Smooth muscle cell (in vitro differentiated cells): ENCODE measurements around the gene PSAT1. TPM values are rescaled to one million over a fixed set of nuclear protein-coding genes. Genes with fewer than 3 reads are reported as not detected.

Experiments used
- DNase-seq: peaks from one replicate; lab custom pipeline; 2025; ENCODE audit not compliant: unreplicated experiment; lab: John Stamatoyannopoulos, UW
- H2AFZ ChIP-seq: fragments of 200-600 bp; sonication (generic); 2 replicates; pipeline ENCODE4 v1.6.0; 2016; ENCODE audit warnings: antibody characterized with exemption, low read depth, mild to moderate bottlenecking
- H3F3A ChIP-seq: fragments of 200-600 bp; sonication (generic); 2 replicates; pipeline ENCODE4 v1.6.0; 2017; ENCODE audit warnings: antibody characterized with exemption, low read depth
- H3K27ac ChIP-seq: fragments of 200-600 bp; sonication (generic); 2 replicates; pipeline ENCODE4 v1.5.1; 2016; ENCODE audit warnings: low read depth, mild to moderate bottlenecking
- H3K27me3 ChIP-seq: fragments of 200-600 bp; sonication (generic); 2 replicates; pipeline ENCODE4 v1.6.1; 2016; ENCODE audit warnings: low read depth, mild to moderate bottlenecking
- H3K36me3 ChIP-seq: fragments of 200-600 bp; sonication (generic); 2 replicates; pipeline ENCODE4 v1.5.1; 2016; ENCODE audit warnings: low read depth
- H3K4me1 ChIP-seq: fragments of 200-600 bp; sonication (generic); 2 replicates; pipeline ENCODE4 v1.5.1; 2016; ENCODE audit warnings: low read depth
- H3K4me2 ChIP-seq: fragments of 200-600 bp; sonication (generic); 2 replicates; pipeline ENCODE4 v1.6.0; 2016; ENCODE audit warnings: mild to moderate bottlenecking
- H3K4me3 ChIP-seq: fragments of 200-600 bp; sonication (generic); 2 replicates; pipeline ENCODE4 v1.5.1; 2016; ENCODE audit warnings: mild to moderate bottlenecking
- H3K79me2 ChIP-seq: fragments of 200-600 bp; sonication (generic); 2 replicates; pipeline ENCODE4 v1.6.0; 2016; ENCODE audit warnings: low read depth, mild to moderate bottlenecking
- H3K9ac ChIP-seq: fragments of 200-600 bp; sonication (generic); 2 replicates; pipeline ENCODE4 v1.6.0; 2016; ENCODE audit warnings: low read depth
- H3K9me3 ChIP-seq: fragments of 200-600 bp; sonication (generic); replicated peaks from 2 replicates; pipeline ENCODE4 v1.5.1; 2016; ENCODE audit warnings: low read depth
- H4K20me1 ChIP-seq: fragments of 200-600 bp; sonication (generic); 2 replicates; pipeline ENCODE4 v1.6.0; 2016; ENCODE audit warnings: low read depth
- CTCF ChIP-seq: fragments of 200-600 bp; sonication (generic); IDR thresholded peaks from 2 replicates; pipeline ENCODE4 v1.5.1; 2017; ENCODE audit warnings: borderline replicate concordance, mild to moderate bottlenecking, antibody characterized with exemption; ENCODE audit not compliant: insufficient read depth, poor library complexity, severe bottlenecking
- WGBS: methylation state at CpG from one replicate; pipeline ENCODE4 v1.1.7; 2016; ENCODE audit warnings: low lambda C conversion rate; 5-methylcytosine and 5-hydroxymethylcytosine counted together
- polyA plus RNA-seq: library from polyadenylated mRNA; unstranded; fragments of >200 nt; fragmentation: Nextera tagmentation; extraction: Ambion mirVana; gene quantifications from 2 replicates; pipeline ENCODE4 v1.2.1, GENCODE V29; 2016
- total RNA-seq: library from RNA; depleted of rRNA; stranded (reverse); fragments of >200 nt; gene quantifications from 2 replicates; pipeline ENCODE4 v1.2.3, GENCODE V29; 2014

PSAT1 gene
- total and polyA plus RNA-seq, 2 experiments from 2014 or later: 70.6 to 85.1 TPM

- Histone ChIP-seq H3K36me3 (no peaks in the 10 kb centered on the region), H3K4me3 (peak overlapping the region; percentile 75), H3K27me3 (no peaks in the 10 kb centered on the region), H3K27ac (no peak overlapping the region), H4K20me1 (no peaks in the 10 kb centered on the region), H3F3A (peaks cover 7% of the 10 kb centered on the region), H2AFZ (peak overlapping the region; percentile 76), H3K79me2 (peaks cover 58% of the 10 kb centered on the region), H3K4me2 (peak overlapping the region; percentile 91), H3K9ac (peak overlapping the region; percentile 51), H3K9me3 (no peaks in the 10 kb centered on the region), H3K4me1 (peaks cover 13% of the 10 kb centered on the region)
- DNase-seq: no peak
- 6% methylated on average over 12 of the region's 16 CpGs for WGBS
- TF ChIP-seq CTCF: no peak
Measured at GRCh38 chr9:78298046-78298765, 1.3 kb downstream of the PSAT1 start.

DNA sequence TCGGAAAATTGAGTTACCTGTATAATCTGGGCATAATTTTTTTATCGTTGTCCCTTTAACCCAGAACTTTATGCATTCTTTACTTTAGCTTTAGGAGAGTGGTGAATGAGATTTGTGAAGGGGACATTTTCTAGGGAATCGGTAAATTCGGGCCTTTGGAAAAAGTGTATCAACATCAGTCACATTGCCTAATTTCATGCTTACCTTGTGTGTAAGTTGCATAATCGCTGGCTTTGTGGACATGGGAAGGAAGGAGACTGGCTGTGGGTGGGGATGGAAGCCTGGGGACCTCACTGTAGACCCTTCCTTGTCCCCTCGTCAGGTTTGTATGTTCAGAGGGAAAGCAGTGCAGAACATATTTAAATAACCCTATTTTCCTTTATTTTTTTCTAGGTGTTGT, 3.3 kb downstream of the PSAT1 start:
- WGBS: 94% methylated on average over 6 of the region's 6 CpGs
- H4K20me1 ChIP-seq: peaks cover 8% of the 10 kb centered on the region
- H3K9me3 ChIP-seq: no peaks in the 10 kb centered on the region
- H2AFZ ChIP-seq: no peak overlapping the region
- no peak for TF ChIP-seq CTCF
- DNase-seq: no peak
- no peak overlapping the region for H3K9ac ChIP-seq
- H3K4me1 ChIP-seq: peaks cover 13% of the 10 kb centered on the region
- no peaks in the 10 kb centered on the region for H3K27me3 ChIP-seq
- H3F3A ChIP-seq: peaks cover 7% of the 10 kb centered on the region
- peaks cover 67% of the 10 kb centered on the region for H3K79me2 ChIP-seq
- no peak overlapping the region for H3K4me3 ChIP-seq
- no peak overlapping the region for H3K27ac ChIP-seq
- no peak overlapping the region for H3K4me2 ChIP-seq
- peaks cover 4% of the 10 kb centered on the region for H3K36me3 ChIP-seq

DNA sequence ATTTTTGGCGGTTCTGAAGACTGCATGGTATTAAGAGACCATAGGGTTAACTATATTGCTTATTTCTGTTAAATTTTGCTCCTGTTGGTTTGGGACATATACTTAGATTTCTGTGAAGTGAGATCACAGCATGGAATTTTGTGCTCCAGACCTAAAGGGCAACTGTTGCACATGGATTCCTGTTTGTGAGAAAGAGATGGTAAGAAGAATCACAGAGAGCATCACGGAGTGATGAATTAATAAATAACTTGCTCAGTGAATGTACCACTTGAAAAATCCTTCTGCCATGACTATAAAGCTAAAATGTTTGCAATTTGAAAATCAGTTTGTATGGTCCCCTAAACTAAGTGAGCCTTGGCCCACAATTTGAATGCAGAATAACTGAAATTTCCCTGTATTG, 4.5 kb downstream of the PSAT1 start:
- H3K27me3 ChIP-seq: no peaks in the 10 kb centered on the region
- H3K27ac ChIP-seq: no peak overlapping the region
- no peak for TF ChIP-seq CTCF
- H3K9ac ChIP-seq: no peak overlapping the region
- H3K79me2 ChIP-seq: peaks cover 67% of the 10 kb centered on the region
- H2AFZ ChIP-seq: no peak overlapping the region
- H3F3A ChIP-seq: no peaks in the 10 kb centered on the region
- DNase-seq: no peak
- no peaks in the 10 kb centered on the region for H3K9me3 ChIP-seq
- 93% methylated on average over 2 of the region's 2 CpGs for WGBS
- no peak overlapping the region for H3K4me2 ChIP-seq
- no peak overlapping the region for H3K4me3 ChIP-seq
- H3K4me1 ChIP-seq: peaks cover under 1% of the 10 kb centered on the region
- peaks cover 8% of the 10 kb centered on the region for H4K20me1 ChIP-seq
- peaks cover 4% of the 10 kb centered on the region for H3K36me3 ChIP-seq
